ENCODE data around the gene IFNA21.
"Not testable (repeated sequence)": the region's sequence is repeated elsewhere in the genome, so short reads cannot be mapped to it uniquely, and the experiment has no call there.

IFNA21 gene

GRCh38 chr9:21141427-21141882 is 25.0 kb downstream of the IFNA21 start, which contains the start of gene IFNW1:
Gene IFNW1 (minus strand): TSS chr9:21141832. CDS start chr9:21141570, 262 bp downstream.
- no peak for DNase-seq (ENCODE audit: low read depth)

DNA sequence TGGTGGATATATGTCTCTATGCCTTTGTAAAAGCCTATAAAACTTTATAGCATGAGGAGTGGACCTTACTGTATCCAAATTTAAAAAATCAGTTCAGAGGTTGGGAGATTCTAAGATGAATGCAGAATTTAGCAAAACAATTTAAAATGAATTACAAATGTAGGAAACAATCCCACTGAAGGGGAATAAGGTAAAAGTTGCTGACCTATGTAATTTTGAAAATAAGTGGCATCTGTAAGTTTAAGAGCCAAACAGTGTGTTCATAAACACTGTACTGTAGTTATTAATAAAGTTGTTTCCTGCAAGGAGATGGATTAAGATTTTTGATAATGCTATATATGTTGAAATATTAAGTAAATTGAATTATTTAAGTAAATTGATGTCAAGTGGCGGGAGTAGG is 29.4 kb downstream of the IFNA21 start:
- DNase-seq (ENCODE audit: low read depth), result no peak

GRCh38 chr9:21135736-21136135 is 30.7 kb downstream of the IFNA21 start:
- no peak for DNase-seq (ENCODE audit: low read depth)

DNA sequence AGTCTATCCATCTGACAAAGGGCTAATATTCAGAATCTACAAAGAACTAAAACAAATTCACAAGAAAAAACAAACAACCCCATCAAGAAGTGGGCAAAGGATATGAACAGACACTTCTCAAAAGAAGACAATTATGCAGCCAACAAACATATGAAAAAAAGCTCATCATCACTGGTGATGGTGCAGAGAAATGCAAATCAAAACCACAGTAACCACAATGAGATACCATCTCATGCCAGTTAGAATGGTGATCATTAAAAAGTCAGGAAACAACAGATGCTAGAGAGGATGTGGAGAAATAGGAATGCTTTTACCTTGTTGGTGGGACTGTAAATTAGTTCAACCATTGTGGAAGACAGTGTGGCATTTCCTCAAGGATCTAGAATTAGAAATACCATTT is 38.3 kb downstream of the IFNA21 start:
- not testable (repeated sequence) for DNase-seq (ENCODE audit: low read depth)

- no peak for DNase-seq (ENCODE audit: low read depth)
Observed at GRCh38 chr9:21121595-21122251, 44.7 kb downstream of the IFNA21 start.

DNA sequence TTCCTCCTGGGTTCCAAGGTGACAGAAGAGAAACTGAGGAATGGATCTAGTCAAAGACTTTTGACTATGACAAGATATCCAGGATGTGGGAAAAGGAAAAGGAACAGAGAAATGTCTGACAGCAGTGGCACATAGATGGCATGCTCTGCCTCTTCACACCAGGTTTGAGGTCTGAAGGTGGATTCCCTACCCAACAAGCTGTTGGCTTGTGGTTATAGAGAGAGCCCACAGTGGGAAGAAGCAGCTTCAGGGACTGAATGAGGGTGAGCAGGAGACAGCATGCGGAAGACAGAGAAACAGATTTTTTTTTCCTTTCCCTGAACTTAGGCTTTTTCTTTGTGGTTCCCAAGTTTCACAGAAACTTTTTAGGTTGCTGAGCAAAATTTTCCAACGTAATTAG is 45.4 kb downstream of the IFNA21 start:
- no peak for DNase-seq (ENCODE audit: low read depth)

- DNase-seq (ENCODE audit: low read depth), result no peak
Observed at GRCh38 chr9:21119093-21119770, 47.2 kb downstream of the IFNA21 start.
